ENCODE data around the gene EFCAB5. TPM values are rescaled to one million over a fixed set of nuclear protein-coding genes. Genes with fewer than 3 reads are reported as not detected.

The EFCAB5 gene
- polyA plus RNA-seq, 1 donor (not counting 4 experiments of a cell fraction or from before 2014, with no cell fraction given): 0.17 TPM

DNA sequence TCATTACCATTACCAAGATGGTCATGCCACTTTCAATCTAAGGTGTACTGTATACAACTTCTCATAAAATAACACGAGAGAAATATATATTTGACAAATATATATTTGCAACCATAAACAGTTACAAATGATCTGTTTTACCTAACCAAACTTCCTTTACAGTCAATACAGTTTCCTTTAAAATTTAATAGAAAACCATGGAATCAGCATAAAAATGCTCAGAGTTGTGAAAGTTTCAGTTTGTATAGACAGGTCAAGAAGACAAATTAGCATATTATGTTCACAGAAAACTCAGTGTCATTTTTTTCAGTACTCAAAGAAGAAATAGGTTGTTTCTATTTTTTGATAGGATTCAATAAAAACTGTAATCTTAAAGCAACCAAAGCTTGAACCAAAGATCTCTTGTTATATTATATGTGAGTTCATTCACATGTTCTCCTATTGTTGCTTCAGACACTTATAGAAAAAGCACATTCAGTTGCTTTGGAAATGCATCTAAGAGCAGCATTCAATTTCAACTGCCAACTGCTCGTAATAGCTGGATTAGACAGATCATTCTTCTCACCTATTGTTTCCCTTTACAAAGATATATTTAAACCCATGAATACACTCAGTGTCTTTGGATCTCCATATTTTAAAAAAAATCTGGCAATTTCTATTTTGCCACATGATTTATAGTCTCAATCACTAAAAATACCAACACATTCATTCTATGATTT is 26.5 kb upstream of the EFCAB5 start:
- Histone ChIP-seq H3K9ac (ENCODE audit: control insufficient read depth, extremely low read depth, insufficient read depth, low read length) (no peak overlapping the region), H4K20me1 (ENCODE audit: control insufficient read depth, extremely low read depth, insufficient read depth, low read length) (no peaks in the 10 kb centered on the region), H3K9me3 (ENCODE audit: control insufficient read depth, low read depth, low read length) (no peaks in the 10 kb centered on the region), H2AFZ (ENCODE audit: control insufficient read depth, low read length) (no peak overlapping the region), H3K4me1 (ENCODE audit: control insufficient read depth, extremely low read depth, insufficient read depth, low read length) (peaks cover 17% of the 10 kb centered on the region), H3K36me3 (ENCODE audit: control insufficient read depth in 2 of 2, extremely low read depth in 1 of 2, insufficient read depth in 2 of 2, low read length in 2 of 2) (no peaks in the 10 kb centered on the region), H3K27ac (ENCODE audit: control insufficient read depth, insufficient read depth, low read length) (no peak overlapping the region), H3K9me1 (ENCODE audit: control insufficient read depth, extremely low read depth, insufficient read depth, low read length) (no peaks in the 10 kb centered on the region), H3K4me3 (ENCODE audit: control insufficient read depth in 2 of 3, extremely low read depth in 1 of 3, insufficient read depth in 2 of 3, low read depth in 1 of 3, low read length in 3 of 3) (no peak overlapping the region), H3K27me3 (ENCODE audit: control insufficient read depth, extremely low read depth, insufficient read depth, low read length) (no peaks in the 10 kb centered on the region), H3K79me2 (ENCODE audit: control insufficient read depth, insufficient read depth, low read length) (peaks cover 61% of the 10 kb centered on the region), H3K4me2 (ENCODE audit: control insufficient read depth, extremely low read depth, insufficient read depth, low read depth, low read length) (no peak overlapping the region)
- TF ChIP-seq EZH2 (IDR thresholded peaks at IDR 0.05; ENCODE audit: low read length): no peak
- TF ChIP-seq, protein P1, sequence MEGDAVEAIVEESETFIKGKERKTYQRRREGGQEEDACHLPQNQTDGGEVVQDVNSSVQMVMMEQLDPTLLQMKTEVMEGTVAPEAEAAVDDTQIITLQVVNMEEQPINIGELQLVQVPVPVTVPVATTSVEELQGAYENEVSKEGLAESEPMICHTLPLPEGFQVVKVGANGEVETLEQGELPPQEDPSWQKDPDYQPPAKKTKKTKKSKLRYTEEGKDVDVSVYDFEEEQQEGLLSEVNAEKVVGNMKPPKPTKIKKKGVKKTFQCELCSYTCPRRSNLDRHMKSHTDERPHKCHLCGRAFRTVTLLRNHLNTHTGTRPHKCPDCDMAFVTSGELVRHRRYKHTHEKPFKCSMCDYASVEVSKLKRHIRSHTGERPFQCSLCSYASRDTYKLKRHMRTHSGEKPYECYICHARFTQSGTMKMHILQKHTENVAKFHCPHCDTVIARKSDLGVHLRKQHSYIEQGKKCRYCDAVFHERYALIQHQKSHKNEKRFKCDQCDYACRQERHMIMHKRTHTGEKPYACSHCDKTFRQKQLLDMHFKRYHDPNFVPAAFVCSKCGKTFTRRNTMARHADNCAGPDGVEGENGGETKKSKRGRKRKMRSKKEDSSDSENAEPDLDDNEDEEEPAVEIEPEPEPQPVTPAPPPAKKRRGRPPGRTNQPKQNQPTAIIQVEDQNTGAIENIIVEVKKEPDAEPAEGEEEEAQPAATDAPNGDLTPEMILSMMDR (optimal IDR thresholded peaks at IDR 0.05 in 1 of 3, IDR thresholded peaks at IDR 0.05 in 1 of 3, conservative IDR thresholded peaks at IDR 0.05 in 1 of 3; ENCODE audit: extremely low read depth in 1 of 3, insufficient read depth in 2 of 3, low read length in 3 of 3): no peak
- DNase-seq (ENCODE audit: low read depth, low spot score) (no peak), FAIRE-seq (peak; percentile 5)
- dilution Hi-C loops (cut with MboI; ENCODE audit: extremely low pct_ligation_motif_present, low sequenced_read_pairs): loop anchor here (10.0 kb wide), 1 partner anchor 290 kb away; the partner anchor contains the start of gene CORO6

- dilution Hi-C loops (cut with MboI; ENCODE audit: extremely low pct_ligation_motif_present, low sequenced_read_pairs): loop anchor here (10.0 kb wide), 1 partner anchor 293 kb away; the partner anchor contains the start of gene CORO6
Observed at GRCh38 chr17:29918016-29918415, 23.4 kb upstream of the EFCAB5 start.

More at GRCh38 chr17:29918016-29918415, 23.4 kb upstream of the EFCAB5 start:
- no peak overlapping the region for H3K4me2 ChIP-seq (ENCODE audit: control insufficient read depth, extremely low read depth, insufficient read depth, low read depth, low read length)
- H3K79me2 ChIP-seq (ENCODE audit: control insufficient read depth, insufficient read depth, low read length): peaks cover 68% of the 10 kb centered on the region
- H3K4me1 ChIP-seq (ENCODE audit: control insufficient read depth, extremely low read depth, insufficient read depth, low read length): peaks cover 20% of the 10 kb centered on the region
- TF ChIP-seq, protein P1 (optimal IDR thresholded peaks at IDR 0.05 in 1 of 3, IDR thresholded peaks at IDR 0.05 in 1 of 3, conservative IDR thresholded peaks at IDR 0.05 in 1 of 3; ENCODE audit: extremely low read depth in 1 of 3, insufficient read depth in 2 of 3, low read length in 3 of 3): no peak
- no peak for TF ChIP-seq EZH2 (IDR thresholded peaks at IDR 0.05; ENCODE audit: low read length)
- FAIRE-seq (no peak), DNase-seq (ENCODE audit: low read depth, low spot score) (no peak)
- H3K27me3 ChIP-seq (ENCODE audit: control insufficient read depth, extremely low read depth, insufficient read depth, low read length): no peaks in the 10 kb centered on the region
- no peak overlapping the region for H3K4me3 ChIP-seq (ENCODE audit: control insufficient read depth in 2 of 3, extremely low read depth in 1 of 3, insufficient read depth in 2 of 3, low read depth in 1 of 3, low read length in 3 of 3)
- no peak overlapping the region for H3K9ac ChIP-seq (ENCODE audit: control insufficient read depth, extremely low read depth, insufficient read depth, low read length)
- H4K20me1 ChIP-seq (ENCODE audit: control insufficient read depth, extremely low read depth, insufficient read depth, low read length): no peaks in the 10 kb centered on the region
- no peak overlapping the region for H3K27ac ChIP-seq (ENCODE audit: control insufficient read depth, insufficient read depth, low read length)
- peaks cover 4% of the 10 kb centered on the region for H3K9me1 ChIP-seq (ENCODE audit: control insufficient read depth, extremely low read depth, insufficient read depth, low read length)
- H3K9me3 ChIP-seq (ENCODE audit: control insufficient read depth, low read depth, low read length): no peaks in the 10 kb centered on the region
- H2AFZ ChIP-seq (ENCODE audit: control insufficient read depth, low read length): no peak overlapping the region
- no peaks in the 10 kb centered on the region for H3K36me3 ChIP-seq (ENCODE audit: control insufficient read depth in 2 of 2, extremely low read depth in 1 of 2, insufficient read depth in 2 of 2, low read length in 2 of 2)

All from keratinocyte (primary cell).